GM23338 (cell line): Measurements from ENCODE around the gene ATP5IF1. TPM values are rescaled to one million over a fixed set of nuclear protein-coding genes. Genes with fewer than 3 reads are reported as not detected.

ENCODE experiments used
- ATAC-seq: fragments of 200-7000 bp; cut with Tn5 transposase; 3 replicates; pipeline ENCODE4 v1.9.1; 2020
- DNase-seq: peaks from one replicate; pipeline ENCODE4 v3.0.0-alpha.2; 2015; ENCODE audit warnings: low spot score
- H2AFZ ChIP-seq: fragments of 200-600 bp; sonication (generic); 2 replicates; pipeline ENCODE4 v1.8.0; 2016; ENCODE audit warnings: antibody characterized with exemption, mild to moderate bottlenecking, moderate library complexity
- H3F3A ChIP-seq: fragments of 200-600 bp; sonication (generic); replicated peaks from 2 replicates; pipeline ENCODE4 v1.8.0; 2017; ENCODE audit warnings: antibody characterized with exemption, mixed run types, low read depth
- H3K27ac ChIP-seq: fragments of 200-600 bp; sonication (generic); 2 replicates; pipeline ENCODE4 v1.6.1; 2016; ENCODE audit warnings: low read depth
- H3K27me3 ChIP-seq: fragments of 200-600 bp; sonication (generic); 2 replicates; pipeline ENCODE4 v1.8.0; 2016; ENCODE audit warnings: mild to moderate bottlenecking, mixed run types, moderate library complexity; ENCODE audit not compliant: insufficient read depth
- H3K36me3 ChIP-seq: fragments of 200-600 bp; sonication (generic); 2 replicates; pipeline ENCODE4 v1.8.0; 2016; ENCODE audit warnings: mild to moderate bottlenecking; ENCODE audit not compliant: insufficient read depth
- H3K4me1 ChIP-seq: fragments of 200-600 bp; sonication (generic); 2 replicates; pipeline ENCODE4 v1.8.0; 2016; ENCODE audit warnings: mild to moderate bottlenecking, moderate library complexity; ENCODE audit not compliant: insufficient read depth
- H3K4me2 ChIP-seq: fragments of 200-600 bp; sonication (generic); 2 replicates; pipeline ENCODE4 v1.7.1; 2017; ENCODE audit warnings: mixed run types
- H3K4me3 ChIP-seq: fragments of 200-600 bp; sonication (generic); 2 replicates; pipeline ENCODE4 v1.6.1; 2016; ENCODE audit warnings: mixed run types
- H3K79me2 ChIP-seq: fragments of 200-600 bp; sonication (generic); replicated peaks from 2 replicates; pipeline ENCODE4 v1.8.0; 2017; ENCODE audit warnings: mild to moderate bottlenecking; ENCODE audit not compliant: insufficient read depth
- H3K9me2 ChIP-seq: fragments of 200-600 bp; sonication (generic); 2 replicates; pipeline ENCODE4 v1.8.0; 2017; ENCODE audit not compliant: insufficient read depth
- H4K20me1 ChIP-seq: fragments of 200-600 bp; sonication (generic); replicated peaks from 2 replicates; pipeline ENCODE4 v1.8.0; 2017; ENCODE audit warnings: mild to moderate bottlenecking; ENCODE audit not compliant: insufficient read depth
- H3K27ac Mint-ChIP-seq: 2 replicates; pipeline ENCODE4 v1.8.0; 2020; ENCODE audit warnings: inconsistent platforms, mild to moderate bottlenecking, moderate library complexity, mixed read lengths
- H3K27me3 Mint-ChIP-seq: 3 replicates; pipeline ENCODE4 v1.8.0; 2022; ENCODE audit warnings: low read depth, mild to moderate bottlenecking, moderate library complexity, mixed read lengths, inconsistent platforms; ENCODE audit not compliant: insufficient read depth, poor library complexity
- H3K36me3 Mint-ChIP-seq: 3 replicates; pipeline ENCODE4 v1.8.0; 2021; ENCODE audit warnings: low read depth, mild to moderate bottlenecking, inconsistent platforms, moderate library complexity, mixed read lengths
- H3K4me1 Mint-ChIP-seq: 3 replicates; pipeline ENCODE4 v1.8.0; 2020; ENCODE audit warnings: mild to moderate bottlenecking, inconsistent platforms, mixed read lengths
- H3K4me3 Mint-ChIP-seq: 3 replicates; pipeline ENCODE4 v1.8.0; 2021; ENCODE audit warnings: moderate library complexity, mild to moderate bottlenecking, inconsistent platforms, mixed read lengths
- H3K9me3 Mint-ChIP-seq: 3 replicates; pipeline ENCODE4 v1.8.0; 2020; ENCODE audit warnings: moderate library complexity, mild to moderate bottlenecking, inconsistent platforms, mixed read lengths
- EZH2 ChIP-seq: fragments of 200-600 bp; sonication (generic); IDR thresholded peaks from one replicate; pipeline ENCODE4 v1.8.0; 2017; ENCODE audit warnings: antibody characterized with exemption, mild to moderate bottlenecking, low read depth; ENCODE audit not compliant: unreplicated experiment
- EZH2phosphoT487 ChIP-seq: fragments of 200-600 bp; sonication (generic); IDR thresholded peaks from one replicate; pipeline ENCODE4 v1.8.1; 2018; ENCODE audit warnings: antibody characterized with exemption; ENCODE audit not compliant: unreplicated experiment
- REST ChIP-seq: IDR thresholded peaks from one replicate; pipeline ENCODE4 v1.6.1; 2018; ENCODE audit warnings: antibody characterized with exemption; ENCODE audit not compliant: unreplicated experiment
- STAT1 ChIP-seq: IDR thresholded peaks from one replicate; pipeline ENCODE4 v1.6.1; 2016; ENCODE audit warnings: antibody characterized with exemption; ENCODE audit not compliant: unreplicated experiment
- ZNF331 ChIP-seq: fragments of 250-450 bp; sonication (Bioruptor Pico); IDR thresholded peaks from 2 replicates; pipeline ENCODE4 v1.5.0; 2020; ENCODE audit warnings: low read depth, mild to moderate bottlenecking, moderate library complexity
- ZNF462 ChIP-seq: fragments of 250-450 bp; sonication (Bioruptor Pico); IDR thresholded peaks from 2 replicates; pipeline ENCODE4 v1.5.0; 2020; ENCODE audit warnings: mild to moderate bottlenecking, moderate library complexity
- polyA plus RNA-seq: library from polyadenylated mRNA; unstranded; fragments of >200 nt; fragmentation: Nextera tagmentation; extraction: Ambion mirVana; gene quantifications from 2 replicates; pipeline ENCODE4 v1.2.1, GENCODE V29; 2016
- total RNA-seq: library from RNA; depleted of rRNA; stranded (reverse); fragments of >200 nt; shearing (Covaris generic); gene quantifications from 2 replicates; pipeline ENCODE4 v1.2.3, GENCODE V29; 2014
- TF ChIP-seq, protein P1 (sequence below): IDR thresholded peaks from 2 replicates; pipeline ENCODE4 v1.6.1; 2016; ENCODE audit warnings: antibody characterized with exemption

The ATP5IF1 gene
- total and polyA plus RNA-seq, 2 experiments from 2014 or later, result 230 to 1,325 TPM

DNA sequence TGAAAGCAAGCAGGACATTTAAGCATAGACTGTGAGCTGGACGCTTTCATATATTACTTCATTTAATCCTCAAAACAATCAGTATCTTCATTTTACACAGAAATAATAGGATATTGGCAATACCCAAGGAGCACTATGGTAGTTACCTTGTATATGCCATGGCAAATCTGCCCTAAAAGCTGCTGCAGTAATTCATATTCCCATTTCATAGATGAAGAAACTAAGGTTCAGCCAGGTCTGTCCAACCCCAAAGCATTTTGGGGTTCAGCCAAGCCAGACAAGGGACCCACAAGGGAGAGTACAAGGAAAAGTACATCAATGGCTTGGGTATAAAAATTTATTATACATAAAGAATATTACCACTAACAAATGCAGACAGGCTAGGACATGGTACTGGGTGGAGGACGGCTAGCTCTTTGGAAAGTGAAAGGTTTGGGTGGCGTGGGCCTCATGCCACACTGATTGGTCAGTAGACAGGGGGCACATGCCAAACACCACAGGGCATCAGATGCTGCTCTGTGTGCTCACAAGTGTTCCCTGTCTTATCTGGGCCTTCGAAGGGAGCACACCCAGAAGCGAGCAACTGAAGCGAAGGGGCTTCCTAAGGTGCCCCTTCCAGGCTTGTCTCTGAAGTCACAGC, 35.6 kb upstream of the ATP5IF1 start:
- H3K27ac ChIP-seq, result no peak overlapping the region
- H3F3A ChIP-seq, result peaks cover 21% of the 10 kb centered on the region; the same call in 1 of the 2 replicates
- no peak for DNase-seq
- Mint-ChIP-seq H3K27me3 (peaks cover 10% of the 10 kb centered on the region), H3K9me3 (no peaks in the 10 kb centered on the region), H3K4me3 (no peak overlapping the region), H3K36me3 (peaks cover 64% of the 10 kb centered on the region), H3K27ac (no peak overlapping the region), H3K4me1 (peaks cover 19% of the 10 kb centered on the region)
- H4K20me1 ChIP-seq, result peaks cover 2% of the 10 kb centered on the region; the same call in 1 of the 2 replicates
- no peak overlapping the region for H3K4me2 ChIP-seq
- no peak for ATAC-seq
- no peak overlapping the region for H3K4me3 ChIP-seq
- TF ChIP-seq ZNF331 (CRISPR knock-in tag) (no peak), STAT1 (no peak), ZNF462 (no peak), REST (no peak), EZH2 (no peak), EZH2phosphoT487 (no peak)
- TF ChIP-seq, protein P1, sequence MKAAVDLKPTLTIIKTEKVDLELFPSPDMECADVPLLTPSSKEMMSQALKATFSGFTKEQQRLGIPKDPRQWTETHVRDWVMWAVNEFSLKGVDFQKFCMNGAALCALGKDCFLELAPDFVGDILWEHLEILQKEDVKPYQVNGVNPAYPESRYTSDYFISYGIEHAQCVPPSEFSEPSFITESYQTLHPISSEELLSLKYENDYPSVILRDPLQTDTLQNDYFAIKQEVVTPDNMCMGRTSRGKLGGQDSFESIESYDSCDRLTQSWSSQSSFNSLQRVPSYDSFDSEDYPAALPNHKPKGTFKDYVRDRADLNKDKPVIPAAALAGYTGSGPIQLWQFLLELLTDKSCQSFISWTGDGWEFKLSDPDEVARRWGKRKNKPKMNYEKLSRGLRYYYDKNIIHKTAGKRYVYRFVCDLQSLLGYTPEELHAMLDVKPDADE, result no peak
- no peaks in the 10 kb centered on the region for H3K79me2 ChIP-seq
- peaks cover 46% of the 10 kb centered on the region for H3K36me3 ChIP-seq
- H2AFZ ChIP-seq, result no peak overlapping the region
- H3K4me1 ChIP-seq, result peaks cover 24% of the 10 kb centered on the region
- H3K27me3 ChIP-seq, result no peaks in the 10 kb centered on the region
- H3K9me2 ChIP-seq, result no peaks in the 10 kb centered on the region
